Skeletal muscle tissue (tissue), 4 donors: ENCODE results near the gene MDP1. TPM values are rescaled to one million over a fixed set of nuclear protein-coding genes. Genes with fewer than 3 reads are reported as not detected.

Experiments used
- H3K27ac ChIP-seq: one replicate; pipeline ENCODE4 v1.7.0; 2013; ENCODE audit warnings: mild to moderate bottlenecking, low read depth, low read length, inconsistent platforms
- H3K27me3 ChIP-seq, 3 donors: one replicate each; pipeline ENCODE4 v1.7.0; 2013; ENCODE audit warnings: low read length in 3 of 3; ENCODE audit not compliant: control insufficient read depth in 3 of 3, insufficient read depth in 3 of 3
- H3K36me3 ChIP-seq, 3 donors: one replicate each; pipeline ENCODE4 v1.7.0; 2013; ENCODE audit warnings: low read length in 3 of 3; ENCODE audit not compliant: control insufficient read depth in 3 of 3, insufficient read depth in 3 of 3
- H3K4me1 ChIP-seq, 3 donors: one replicate each; pipeline ENCODE4 v1.7.0; 2013; ENCODE audit warnings: low read length in 3 of 3, mild to moderate bottlenecking in 3 of 3; ENCODE audit not compliant: control insufficient read depth in 3 of 3, insufficient read depth in 3 of 3
- H3K4me3 ChIP-seq, 3 donors: one replicate each; pipeline ENCODE4 v1.7.0; 2013; ENCODE audit warnings: low read length in 3 of 3
- H3K9ac ChIP-seq, 3 donors: one replicate each; pipeline ENCODE4 v1.7.0; 2013; ENCODE audit warnings: low read length in 3 of 3, mild to moderate bottlenecking in 3 of 3, moderate library complexity in 2 of 3, low read depth in 1 of 3
- H3K9me3 ChIP-seq, 3 donors: one replicate each; pipeline ENCODE4 v1.7.0; 2013; ENCODE audit warnings: low read length in 3 of 3; ENCODE audit not compliant: control insufficient read depth in 3 of 3
- total RNA-seq: library from RNA; depleted of rRNA; stranded (reverse); fragments of >200 nt; gene quantifications from one replicate; pipeline ENCODE4 v1.2.3, GENCODE V29; 2014
- donor health status: Osteomylitis.

MDP1 gene
- total RNA-seq, 1 donor from 2014 or later: 9.9 TPM

DNA sequence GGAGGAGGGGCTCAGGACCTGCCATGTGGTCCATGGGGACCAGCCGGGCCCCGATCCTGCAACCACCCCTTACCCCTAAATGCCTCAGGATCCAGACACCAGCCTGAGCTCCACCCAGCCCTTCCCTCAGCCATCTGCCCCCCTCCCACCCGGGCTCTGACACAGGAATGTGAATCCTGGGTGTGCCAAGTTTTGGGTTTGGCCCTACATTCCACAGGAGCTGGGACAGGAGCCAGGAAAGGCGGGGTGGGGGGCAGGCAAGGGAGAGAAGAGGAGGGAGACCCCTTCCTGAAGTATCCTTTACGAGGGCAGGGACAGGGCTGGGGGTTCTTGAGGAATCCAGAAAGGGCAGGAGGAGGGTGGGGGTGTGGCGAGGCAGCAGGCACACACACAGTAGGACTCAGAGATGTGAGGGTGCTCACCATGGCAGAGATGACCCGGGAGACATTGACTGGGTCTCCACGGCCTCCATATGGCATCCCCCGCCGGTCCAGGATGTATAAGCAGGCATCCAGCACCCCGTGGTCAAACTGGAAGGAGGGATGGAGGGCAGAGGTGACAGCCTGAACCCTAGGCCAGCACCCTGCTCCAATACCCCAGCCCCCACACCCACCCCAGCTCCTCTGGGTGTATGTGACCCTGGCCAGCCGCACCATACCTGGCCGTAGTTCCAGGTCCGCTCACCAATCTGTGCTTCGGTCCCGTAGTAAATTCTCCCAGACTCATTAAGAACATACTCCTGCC lies 43.6 kb upstream of the MDP1 start:
- Histone ChIP-seq H3K27me3 (no peaks in the 10 kb centered on the region), H3K27ac (no peak overlapping the region), H3K4me1 (no peaks in the 10 kb centered on the region), H3K9ac (no peak overlapping the region), H3K9me3 (no peaks in the 10 kb centered on the region), H3K36me3 (peaks cover 3 to 7% (median 5%) of the 10 kb centered on the region in 3 donors), H3K4me3 (no peak overlapping the region)

DNA sequence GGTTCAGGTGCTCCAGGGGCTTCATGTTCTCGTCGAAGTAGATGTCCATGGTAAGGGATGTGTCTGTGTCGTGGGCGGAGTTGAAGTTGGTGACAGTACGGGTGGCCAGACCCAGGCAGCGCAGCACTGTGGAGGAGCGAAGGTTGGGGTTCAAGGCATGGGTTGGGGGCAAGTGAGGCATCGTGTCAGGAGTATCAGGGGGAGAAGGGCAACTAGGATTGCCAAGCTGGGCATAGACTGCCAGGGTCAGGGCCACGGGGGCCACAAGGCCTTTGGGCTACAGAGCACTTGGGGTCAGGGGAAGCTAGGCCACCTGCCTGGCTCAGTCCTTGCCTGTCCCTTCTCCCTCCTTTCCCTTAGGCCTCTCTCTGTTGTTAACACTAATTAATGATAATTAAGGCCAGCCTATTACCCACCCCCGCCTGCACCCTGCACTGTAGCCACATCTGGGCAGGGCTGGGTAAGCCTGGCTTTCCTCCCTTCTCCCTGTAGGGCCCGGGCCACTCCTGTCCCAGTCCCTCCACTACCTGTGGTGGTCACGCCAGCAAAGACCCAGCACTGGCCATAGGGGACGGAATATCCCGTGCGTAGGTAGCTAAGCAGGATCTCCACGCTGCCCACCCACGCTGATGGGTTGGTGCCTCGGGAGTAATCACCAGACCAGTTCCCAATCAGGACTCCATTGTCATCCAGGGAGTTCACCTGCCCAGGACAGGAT lies 42.8 kb upstream of the MDP1 start:
- no peak overlapping the region for H3K27ac ChIP-seq
- H3K36me3 ChIP-seq: peaks cover 2 to 7% (median 5%) of the 10 kb centered on the region in 3 donors
- no peaks in the 10 kb centered on the region for H3K9me3 ChIP-seq
- H3K9ac ChIP-seq: no peak overlapping the region
- H3K4me3 ChIP-seq: no peak overlapping the region
- H3K4me1 ChIP-seq: no peaks in the 10 kb centered on the region
- no peaks in the 10 kb centered on the region for H3K27me3 ChIP-seq

DNA sequence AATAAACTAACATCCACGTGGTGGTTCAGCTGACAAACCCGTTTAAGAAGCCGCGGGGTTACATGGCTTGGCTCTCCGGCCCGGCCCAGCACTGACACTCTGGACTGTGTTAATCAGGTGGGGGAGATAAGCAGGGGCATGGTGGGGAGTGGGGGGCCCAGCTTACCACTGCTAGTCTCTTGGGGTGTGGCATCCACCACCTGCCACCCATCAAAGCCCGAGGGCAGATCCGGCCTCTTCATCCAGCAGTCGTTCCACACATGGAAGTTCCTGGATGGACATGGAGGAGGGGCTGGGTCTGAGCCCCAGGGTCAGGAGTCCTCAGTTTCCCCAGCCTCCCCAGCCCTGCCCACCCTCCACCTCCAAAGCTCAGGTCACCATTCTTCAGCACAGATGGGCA lies 42.3 kb upstream of the MDP1 start:
- Histone ChIP-seq H3K9ac (no peak overlapping the region), H3K27me3 (no peaks in the 10 kb centered on the region), H3K36me3 (peaks cover 2 to 7% (median 5%) of the 10 kb centered on the region in 3 donors), H3K4me3 (no peak overlapping the region), H3K9me3 (no peaks in the 10 kb centered on the region), H3K4me1 (no peaks in the 10 kb centered on the region), H3K27ac (no peak overlapping the region)

DNA sequence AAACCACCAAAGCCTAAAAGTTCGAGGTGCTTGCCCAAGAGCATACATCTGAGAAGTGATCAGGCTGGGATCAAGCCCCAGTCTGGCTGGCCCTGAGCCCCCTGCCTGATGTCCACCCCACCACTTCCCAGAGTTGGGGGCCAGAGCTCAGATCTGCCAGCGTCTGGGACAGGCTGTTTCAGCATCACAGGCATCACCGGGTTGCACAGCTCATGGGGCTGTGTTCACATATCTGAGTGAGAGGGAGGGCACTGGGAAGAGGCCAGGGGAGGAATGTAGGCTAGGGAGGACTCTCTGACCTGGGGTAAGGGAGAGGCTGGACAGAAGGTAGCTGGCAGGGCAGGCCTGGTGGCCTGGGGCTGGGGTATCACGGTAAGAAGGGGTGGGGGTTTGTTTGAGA lies 41.1 kb upstream of the MDP1 start:
- Histone ChIP-seq H3K9ac (no peak overlapping the region), H3K9me3 (no peaks in the 10 kb centered on the region), H3K27ac (no peak overlapping the region), H3K4me3 (no peak overlapping the region), H3K27me3 (no peaks in the 10 kb centered on the region), H3K36me3 (peaks cover 2 to 9% (median 5%) of the 10 kb centered on the region in 3 donors), H3K4me1 (no peaks in the 10 kb centered on the region)

DNA sequence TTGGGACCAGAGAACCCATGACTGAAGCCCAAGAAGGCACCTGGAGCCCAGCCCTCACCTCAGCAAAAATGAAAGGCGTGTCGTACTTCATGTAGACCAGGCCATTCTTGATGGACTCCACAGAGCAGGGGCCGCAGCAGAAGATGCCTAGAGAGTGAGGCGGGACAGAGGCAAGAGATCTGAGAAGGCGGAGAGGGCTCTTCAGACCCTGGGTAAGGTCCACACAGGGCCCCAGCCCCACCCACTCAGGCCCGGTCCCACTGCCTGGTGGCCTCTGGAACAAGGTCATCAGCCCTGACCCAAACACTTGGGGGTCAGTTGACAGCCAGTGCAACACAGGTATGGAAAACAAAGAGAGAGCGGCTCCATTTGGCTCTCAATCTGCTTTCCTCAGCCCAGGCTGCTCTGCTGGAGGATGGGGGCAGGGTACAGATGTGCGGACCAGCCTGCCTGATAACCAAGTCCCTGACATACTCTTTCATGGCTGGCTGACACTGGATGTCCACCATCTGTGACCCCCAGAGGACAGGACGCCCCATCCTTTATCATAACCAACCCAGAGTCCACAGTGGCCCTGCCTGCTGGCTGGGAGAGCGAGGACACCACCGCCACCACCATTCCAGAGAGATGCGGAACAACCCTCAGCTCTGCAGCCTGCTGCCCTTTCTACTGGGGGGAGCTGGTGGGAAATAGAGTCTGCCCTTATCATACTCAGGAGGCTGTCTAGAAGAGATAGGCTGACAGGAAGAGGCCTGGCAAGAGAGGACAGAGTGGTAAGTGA lies 40.3 kb upstream of the MDP1 start:
- Histone ChIP-seq H3K4me1 (no peaks in the 10 kb centered on the region), H3K27me3 (no peaks in the 10 kb centered on the region), H3K27ac (no peak overlapping the region), H3K9me3 (no peaks in the 10 kb centered on the region), H3K36me3 (peaks cover 2 to 9% (median 5%) of the 10 kb centered on the region in 3 donors), H3K9ac (no peak overlapping the region), H3K4me3 (no peak overlapping the region)

DNA sequence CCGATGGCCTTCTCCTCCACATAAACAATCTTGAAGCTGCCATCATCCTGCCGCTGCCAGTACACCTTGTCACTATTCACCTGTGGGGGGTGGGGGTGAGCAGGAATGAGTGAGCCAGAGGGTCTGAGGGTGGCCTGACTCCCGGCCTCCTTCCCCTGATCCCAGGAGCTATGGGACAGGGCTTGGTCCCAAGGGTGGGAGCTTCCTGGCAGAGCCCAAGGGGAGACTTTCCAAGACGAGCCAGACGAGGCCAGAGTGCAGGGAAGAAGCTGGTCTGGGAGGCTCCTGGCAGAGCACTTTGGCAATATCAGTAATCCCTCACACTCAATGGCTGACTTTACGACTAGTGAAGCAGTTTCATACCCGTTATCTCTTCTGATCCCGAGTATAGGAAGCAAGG lies 39.6 kb upstream of the MDP1 start:
- no peak overlapping the region for H3K9ac ChIP-seq
- no peaks in the 10 kb centered on the region for H3K9me3 ChIP-seq
- no peaks in the 10 kb centered on the region for H3K27me3 ChIP-seq
- H3K27ac ChIP-seq: no peak overlapping the region
- H3K4me3 ChIP-seq: no peak overlapping the region
- peaks cover 2 to 9% (median 5%) of the 10 kb centered on the region in 3 donors for H3K36me3 ChIP-seq
- no peaks in the 10 kb centered on the region for H3K4me1 ChIP-seq

DNA sequence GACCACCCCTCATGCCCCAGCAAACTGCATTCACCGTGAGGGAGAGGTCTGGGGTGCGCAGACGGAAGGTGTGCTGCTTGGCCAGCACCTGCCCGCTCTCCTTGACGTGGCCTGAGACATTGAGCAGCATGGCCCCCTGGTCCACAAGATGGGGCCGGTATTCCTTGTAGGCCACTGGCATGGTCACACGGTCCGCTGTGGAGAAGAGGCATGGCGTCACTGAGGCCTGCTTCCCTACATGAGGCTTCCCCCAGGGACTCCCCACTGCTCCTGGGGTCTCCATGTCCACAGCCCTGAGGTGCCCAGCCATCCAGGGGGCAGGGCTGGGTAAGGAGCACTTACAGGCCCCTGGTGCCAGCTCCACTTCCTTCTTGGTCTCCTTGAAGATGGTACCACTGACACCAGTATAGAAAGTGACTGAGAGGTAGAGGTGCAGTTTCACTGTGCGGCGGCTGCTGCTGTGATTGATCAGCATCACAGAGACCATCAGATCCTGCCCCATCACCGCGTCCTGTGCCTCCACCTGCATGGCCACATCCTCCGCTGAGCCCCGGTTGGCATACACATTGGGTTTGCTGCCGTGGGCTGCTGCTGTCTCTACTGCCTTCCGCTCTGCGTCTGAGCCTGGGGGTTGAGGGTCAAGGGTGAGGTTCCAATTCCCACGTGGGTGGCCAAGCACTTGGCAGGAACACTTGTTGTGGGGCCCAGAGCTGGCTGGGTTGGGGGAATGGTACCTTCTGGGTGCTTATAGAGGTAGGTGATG lies 38.9 kb upstream of the MDP1 start:
- H3K27me3 ChIP-seq: no peaks in the 10 kb centered on the region
- H3K4me3 ChIP-seq: no peak overlapping the region
- H3K9me3 ChIP-seq: no peaks in the 10 kb centered on the region
- peaks cover 3 to 9% (median 5%) of the 10 kb centered on the region in 3 donors for H3K36me3 ChIP-seq
- H3K27ac ChIP-seq: no peak overlapping the region
- no peak overlapping the region for H3K9ac ChIP-seq
- H3K4me1 ChIP-seq: no peaks in the 10 kb centered on the region

DNA sequence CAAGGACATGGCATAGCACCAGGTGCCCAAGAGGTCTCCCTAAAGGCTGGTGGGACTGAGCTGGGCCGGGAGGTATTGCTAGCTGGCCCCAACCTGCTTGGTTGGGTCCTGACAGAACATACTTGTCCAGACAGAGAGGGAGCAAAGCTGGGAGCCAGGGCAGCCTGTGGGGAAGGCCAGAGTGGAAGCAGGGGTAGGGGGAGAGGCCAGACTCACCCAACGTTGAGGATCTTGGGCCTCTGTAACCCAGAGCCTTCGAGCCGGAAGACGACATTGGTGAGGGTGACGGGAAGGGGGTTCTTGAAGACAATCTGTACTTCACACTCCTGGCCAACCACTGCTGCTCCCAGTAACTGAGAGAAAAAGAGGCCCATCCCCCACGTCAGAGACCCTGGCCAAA lies 38.1 kb upstream of the MDP1 start:
- H3K36me3 ChIP-seq: peaks cover 3 to 9% (median 5%) of the 10 kb centered on the region in 3 donors
- H3K9me3 ChIP-seq: no peaks in the 10 kb centered on the region
- no peaks in the 10 kb centered on the region for H3K27me3 ChIP-seq
- no peaks in the 10 kb centered on the region for H3K4me1 ChIP-seq
- H3K4me3 ChIP-seq: no peak overlapping the region
- H3K9ac ChIP-seq: peak overlapping the region in 1 of 3 donors; percentile 20
- no peak overlapping the region for H3K27ac ChIP-seq

DNA sequence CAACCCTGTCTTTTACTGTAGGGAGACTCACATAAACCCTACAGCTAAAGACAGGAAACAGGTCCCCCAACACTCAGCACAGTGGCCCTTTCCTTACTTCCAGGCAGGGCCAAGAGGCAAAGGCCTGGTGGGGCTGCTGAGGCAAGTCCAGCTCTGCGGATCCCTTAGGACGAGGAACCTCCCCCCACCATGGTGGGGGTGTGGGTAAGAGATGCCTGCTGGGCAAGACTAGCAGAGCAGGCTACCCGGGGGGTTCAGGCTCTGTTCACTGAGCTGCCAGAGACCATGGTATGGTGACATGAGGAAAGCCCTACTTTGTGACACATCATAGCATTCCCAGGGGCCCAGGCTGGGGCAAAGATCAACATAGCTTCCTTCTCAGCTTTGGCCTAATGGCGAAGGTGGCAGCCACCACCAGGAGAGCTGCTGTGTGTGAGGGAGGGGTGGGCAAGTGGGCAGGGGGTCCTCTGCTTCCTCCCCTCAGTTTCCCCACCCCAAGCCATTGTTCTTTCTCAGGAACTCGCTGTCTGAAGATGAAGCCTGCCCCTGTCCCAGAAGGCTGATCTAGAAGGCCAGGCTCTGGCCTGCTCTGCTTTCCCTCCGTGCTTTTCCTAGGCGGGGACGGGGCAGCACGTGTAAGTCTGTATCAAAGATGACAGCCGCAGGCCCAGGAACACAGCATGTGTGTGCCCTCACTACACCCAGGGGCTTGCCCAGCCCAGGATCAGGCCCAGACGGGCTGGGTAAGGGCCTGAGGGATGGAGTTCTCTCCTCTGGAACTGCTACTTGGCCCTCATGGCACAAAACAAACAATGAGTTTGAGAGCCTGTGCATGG lies 36.6 kb upstream of the MDP1 start:
- H3K36me3 ChIP-seq: peaks cover 3 to 9% (median 5%) of the 10 kb centered on the region in 3 donors
- H3K4me3 ChIP-seq: no peak overlapping the region
- H3K9me3 ChIP-seq: no peaks in the 10 kb centered on the region
- no peak overlapping the region for H3K27ac ChIP-seq
- H3K4me1 ChIP-seq: no peaks in the 10 kb centered on the region
- H3K9ac ChIP-seq: no peak overlapping the region
- no peaks in the 10 kb centered on the region for H3K27me3 ChIP-seq
